Activated T-cell treated with anti-CD3 and anti-CD28 coated beads, Interleukin-2, amount 50 U/mL, for 24 hours (primary cell): ENCODE measurements around the gene JUND.

Experiments used
- DNase-seq: peaks from one replicate; pipeline ENCODE4 v3.0.0-alpha.2; 2020
- H3K27ac Mint-ChIP-seq: 2 replicates; pipeline ENCODE4 v1.8.0; 2020; ENCODE audit warnings: mild to moderate bottlenecking, mixed read lengths
- H3K27me3 Mint-ChIP-seq: 2 replicates; pipeline ENCODE4 v1.8.0; 2020; ENCODE audit warnings: mixed read lengths
- H3K36me3 Mint-ChIP-seq: 2 replicates; pipeline ENCODE4 v1.8.0; 2020; ENCODE audit warnings: low read depth, mixed read lengths
- H3K4me1 Mint-ChIP-seq: 2 replicates; pipeline ENCODE4 v1.8.0; 2020; ENCODE audit warnings: low read depth, mixed read lengths
- H3K4me3 Mint-ChIP-seq: 2 replicates; pipeline ENCODE4 v1.8.0; 2020; ENCODE audit warnings: mild to moderate bottlenecking, moderate library complexity, mixed read lengths
- H3K9me3 Mint-ChIP-seq: 2 replicates; pipeline ENCODE4 v1.8.0; 2020; ENCODE audit warnings: mixed read lengths

JUND gene

DNA sequence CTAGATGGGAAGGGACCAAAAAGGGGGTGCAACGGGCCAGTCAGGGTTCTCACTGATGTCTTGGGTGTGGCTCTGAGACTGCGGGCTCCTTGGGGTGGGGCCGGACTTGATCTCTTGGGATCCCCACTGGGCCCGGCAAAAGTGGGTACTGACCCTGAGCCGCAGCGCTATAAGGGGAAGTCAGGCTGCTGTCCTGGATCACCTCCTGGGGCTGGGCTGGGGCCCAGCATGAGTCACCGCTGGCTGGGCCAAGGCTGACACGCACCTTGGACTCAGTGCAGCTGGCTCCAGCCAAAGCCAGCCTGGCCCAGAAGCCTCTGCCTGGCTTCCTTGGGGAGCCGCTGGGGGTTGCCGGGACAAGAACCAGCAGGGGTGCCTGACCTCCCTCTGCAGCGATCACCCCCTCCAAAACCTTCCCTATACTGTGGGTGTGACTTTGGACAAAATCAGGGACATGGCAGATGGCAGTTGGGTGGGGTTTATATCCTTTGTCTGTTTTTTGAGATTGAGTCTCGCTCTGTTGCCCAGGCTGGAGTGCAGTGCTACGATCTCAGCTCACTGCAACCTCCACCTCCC lies 6.6 kb downstream of the JUND start:
- H3K36me3 Mint-ChIP-seq: peaks cover 47% of the 10 kb centered on the region
- H3K27me3 Mint-ChIP-seq: no peaks in the 10 kb centered on the region
- DNase-seq: no peak
- H3K9me3 Mint-ChIP-seq: no peaks in the 10 kb centered on the region
- H3K4me1 Mint-ChIP-seq: peaks cover 35% of the 10 kb centered on the region
- H3K4me3 Mint-ChIP-seq: no peak overlapping the region
- H3K27ac Mint-ChIP-seq: peak overlapping the region; percentile 82

DNA sequence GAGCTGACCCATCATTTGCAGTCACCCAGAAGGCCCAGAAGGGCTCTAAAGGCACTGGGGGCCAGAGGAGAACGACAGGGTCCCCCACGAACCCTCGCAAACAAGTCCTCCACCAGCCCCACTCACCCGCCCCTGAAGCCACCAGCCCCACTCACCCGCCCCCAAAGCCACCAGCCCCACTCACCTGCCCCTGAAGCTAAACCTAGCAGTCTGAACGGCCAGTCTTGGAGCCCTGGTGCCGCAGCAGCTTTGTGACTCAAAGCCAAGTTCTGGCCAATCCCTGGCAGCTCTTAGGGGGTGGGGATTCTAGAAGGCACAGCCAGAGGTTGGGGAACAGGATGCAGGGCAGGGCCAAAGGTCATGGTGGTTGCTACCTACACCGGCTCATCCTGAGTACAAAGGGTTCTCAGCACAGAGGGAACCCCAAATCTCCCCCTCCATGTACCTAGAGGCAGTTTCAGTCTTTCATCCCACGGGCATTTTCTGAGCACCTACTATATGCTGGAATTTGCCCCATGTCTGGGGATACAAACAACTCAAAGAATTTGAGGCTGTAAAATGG lies 7.1 kb downstream of the JUND start, which contains the start of gene IQCN:
IQCN (minus strand) TSS at position 234 of the 562 bp plus-strand sequence. CDS start 4,974 bp downstream, outside the sequence.
- H3K36me3 Mint-ChIP-seq: peaks cover 41% of the 10 kb centered on the region
- H3K4me1 Mint-ChIP-seq: peaks cover 33% of the 10 kb centered on the region
- H3K27me3 Mint-ChIP-seq: no peaks in the 10 kb centered on the region
- H3K9me3 Mint-ChIP-seq: no peaks in the 10 kb centered on the region
- DNase-seq: no peak
- H3K27ac Mint-ChIP-seq: peak within 1 kb of the TSS; percentile 82
- no peak within 1 kb of the TSS for H3K4me3 Mint-ChIP-seq

DNA sequence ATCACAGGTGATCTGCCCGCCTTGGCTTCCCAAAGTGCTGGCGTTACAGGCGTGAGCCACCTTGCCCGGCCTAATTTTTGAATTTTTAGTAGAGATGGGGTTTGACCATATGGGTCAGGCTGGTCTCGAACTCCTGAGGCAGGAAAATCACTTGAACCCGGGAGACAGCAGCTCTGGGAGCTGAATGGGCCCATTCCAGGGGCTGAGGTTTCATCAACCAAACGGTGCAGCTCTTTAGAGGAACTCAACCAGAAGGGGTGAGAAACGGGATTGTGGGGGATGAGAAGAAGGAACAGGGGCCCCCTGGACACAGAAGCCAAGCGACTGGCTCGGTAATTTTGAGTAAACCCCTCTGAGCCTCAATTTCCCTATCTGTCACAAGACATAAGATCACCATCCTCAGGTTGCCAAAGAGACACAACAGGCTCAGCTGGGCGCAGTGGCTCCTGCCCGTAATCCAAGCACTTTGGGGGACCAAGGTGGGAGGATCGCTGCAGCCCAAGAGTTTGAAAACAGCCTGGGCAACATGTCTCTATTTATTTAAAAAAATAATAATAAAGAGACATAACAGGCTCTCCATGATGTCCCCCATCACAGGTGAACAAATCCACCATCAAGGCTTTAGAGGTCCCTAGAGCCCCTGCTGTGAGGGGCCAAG lies 7.7 kb downstream of the JUND start:
- peaks cover 27% of the 10 kb centered on the region for H3K4me1 Mint-ChIP-seq
- no peaks in the 10 kb centered on the region for H3K9me3 Mint-ChIP-seq
- no peak overlapping the region for H3K4me3 Mint-ChIP-seq
- DNase-seq: no peak
- peaks cover 37% of the 10 kb centered on the region for H3K36me3 Mint-ChIP-seq
- no peaks in the 10 kb centered on the region for H3K27me3 Mint-ChIP-seq
- no peak overlapping the region for H3K27ac Mint-ChIP-seq

DNA sequence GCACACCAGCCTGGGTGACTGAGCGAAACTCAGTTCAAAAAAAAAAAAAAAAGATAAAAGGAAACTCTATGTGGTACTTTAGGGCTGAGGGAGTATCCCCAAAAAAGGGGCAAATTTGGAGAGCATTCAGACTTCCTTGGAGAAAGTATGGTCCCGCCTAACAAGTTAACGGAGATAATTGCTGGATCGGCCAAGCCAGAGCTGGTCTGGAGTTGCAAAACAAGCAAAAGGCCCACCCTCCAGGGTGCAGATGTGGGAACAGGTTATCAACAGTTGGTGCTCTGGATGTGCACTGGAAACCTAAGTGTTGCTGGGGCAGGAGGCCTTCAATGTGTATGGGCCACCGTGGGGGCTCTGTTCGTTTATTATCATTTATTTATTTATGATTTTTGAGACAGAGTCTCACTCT lies 10.0 kb downstream of the JUND start:
- Mint-ChIP-seq H3K4me1 (peaks cover 18% of the 10 kb centered on the region), H3K27ac (peak overlapping the region; percentile 29), H3K9me3 (no peaks in the 10 kb centered on the region)

DNA sequence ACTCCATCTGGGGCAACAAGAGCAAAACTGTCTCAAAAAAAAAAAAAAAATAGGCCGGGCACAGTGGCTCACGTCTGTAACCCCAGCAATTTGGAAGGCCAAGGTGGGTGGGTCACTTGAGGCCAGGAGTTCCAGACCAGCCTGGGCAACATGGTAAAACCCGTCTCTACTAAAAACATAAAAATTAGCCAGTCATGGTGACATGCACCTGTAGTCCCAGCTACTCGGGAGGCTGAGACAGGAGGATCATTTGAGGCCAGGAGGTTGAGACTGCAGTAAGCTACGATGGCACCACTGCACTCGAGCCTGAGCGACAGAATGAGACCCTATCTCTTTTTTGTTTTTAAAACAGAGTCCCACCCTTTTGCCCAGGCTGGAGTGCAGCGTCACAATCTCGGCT lies 11.1 kb downstream of the JUND start:
- Mint-ChIP-seq H3K4me3 (no peak overlapping the region), H3K4me1 (peaks cover 11% of the 10 kb centered on the region), H3K27ac (no peak overlapping the region), H3K36me3 (peaks cover 26% of the 10 kb centered on the region), H3K27me3 (no peaks in the 10 kb centered on the region), H3K9me3 (no peaks in the 10 kb centered on the region)
- no peak for DNase-seq

More for the DNA sequence above, 10.0 kb downstream of the JUND start:
- H3K36me3 Mint-ChIP-seq: peaks cover 29% of the 10 kb centered on the region
- H3K4me3 Mint-ChIP-seq: no peak overlapping the region
- no peaks in the 10 kb centered on the region for H3K27me3 Mint-ChIP-seq
- DNase-seq: no peak

DNA sequence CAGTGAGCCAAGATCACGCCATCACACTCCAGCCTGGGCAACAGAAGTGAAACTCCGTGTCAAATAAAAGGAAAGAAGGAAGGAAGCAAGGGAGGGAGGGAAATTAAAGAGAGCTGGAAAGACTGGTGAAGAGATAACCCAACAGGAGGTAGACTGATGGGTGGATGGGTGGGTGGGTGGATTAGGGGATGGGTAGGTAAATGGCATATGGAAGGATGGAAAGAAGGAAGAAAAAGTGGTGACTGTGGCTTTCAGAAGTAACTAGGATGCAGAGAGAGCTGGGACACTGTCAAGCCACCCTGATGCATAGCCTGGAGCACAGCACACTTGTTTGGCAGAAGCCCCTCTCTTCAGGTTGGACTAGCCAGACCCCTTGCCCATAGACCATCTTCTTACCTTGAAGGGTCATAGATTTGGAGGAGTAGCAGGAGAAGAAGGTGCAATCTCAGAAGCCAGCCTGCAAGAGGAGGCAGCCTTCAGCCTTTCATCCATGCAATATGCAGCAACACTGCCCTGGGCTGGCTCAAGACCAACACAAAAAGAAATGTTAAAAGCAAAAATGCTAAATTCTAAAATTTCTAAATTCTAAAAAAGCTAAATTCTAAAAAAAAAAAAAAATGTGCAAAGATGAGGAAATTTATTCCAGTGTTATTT lies 12.2 kb downstream of the JUND start:
- Mint-ChIP-seq H3K36me3 (peaks cover 18% of the 10 kb centered on the region), H3K4me1 (no peaks in the 10 kb centered on the region), H3K27me3 (no peaks in the 10 kb centered on the region), H3K9me3 (no peaks in the 10 kb centered on the region), H3K27ac (no peak overlapping the region), H3K4me3 (no peak overlapping the region)
- DNase-seq: no peak

DNA sequence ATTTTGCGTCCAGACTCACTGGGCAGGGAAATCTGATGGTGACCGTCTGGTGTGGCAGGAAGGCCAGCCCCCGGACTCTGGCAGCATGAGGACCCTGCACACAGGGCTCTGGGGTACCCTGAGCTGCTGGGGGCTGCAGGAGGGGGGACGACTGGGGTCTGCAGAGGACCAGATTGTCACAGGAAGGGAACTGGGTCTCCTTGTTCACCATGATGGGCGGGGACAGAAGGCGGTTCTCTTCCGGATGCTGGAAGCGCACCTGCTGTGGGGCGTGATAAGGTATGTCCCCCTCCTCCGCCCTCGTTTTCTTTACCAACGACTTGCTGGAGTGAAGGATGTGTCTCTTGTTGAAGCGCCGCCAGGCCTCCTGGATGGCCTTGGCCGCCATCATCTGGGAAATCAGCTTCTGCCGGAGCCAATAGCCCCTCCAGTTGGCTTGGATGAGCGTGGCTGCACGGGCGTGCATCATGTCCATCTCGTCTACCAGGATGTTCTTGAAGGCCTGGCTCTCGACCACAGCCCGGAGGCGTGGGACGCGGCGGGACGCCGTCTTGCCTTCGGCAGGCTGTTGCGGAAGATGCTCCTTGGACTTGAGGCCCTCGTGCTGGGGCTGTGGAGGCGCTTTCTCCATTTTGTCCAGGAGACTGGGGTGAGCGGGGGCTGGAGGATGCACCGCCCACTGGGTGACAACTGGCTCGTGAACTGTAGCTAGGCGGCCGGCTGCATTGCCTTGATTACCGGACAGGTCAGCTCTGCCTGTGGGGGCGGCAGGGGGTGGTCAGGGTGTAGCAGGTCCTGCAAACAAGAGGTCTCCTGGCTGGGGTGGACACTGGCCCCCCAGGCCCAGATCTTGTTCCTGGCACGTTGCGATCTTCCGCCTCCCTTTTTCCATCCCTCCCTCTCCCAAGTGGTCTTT lies 14.4 kb downstream of the JUND start:
- Mint-ChIP-seq H3K27ac (no peak overlapping the region), H3K36me3 (peaks cover 15% of the 10 kb centered on the region), H3K4me1 (no peaks in the 10 kb centered on the region), H3K4me3 (no peak overlapping the region), H3K9me3 (no peaks in the 10 kb centered on the region), H3K27me3 (no peaks in the 10 kb centered on the region)
- no peak for DNase-seq

DNA sequence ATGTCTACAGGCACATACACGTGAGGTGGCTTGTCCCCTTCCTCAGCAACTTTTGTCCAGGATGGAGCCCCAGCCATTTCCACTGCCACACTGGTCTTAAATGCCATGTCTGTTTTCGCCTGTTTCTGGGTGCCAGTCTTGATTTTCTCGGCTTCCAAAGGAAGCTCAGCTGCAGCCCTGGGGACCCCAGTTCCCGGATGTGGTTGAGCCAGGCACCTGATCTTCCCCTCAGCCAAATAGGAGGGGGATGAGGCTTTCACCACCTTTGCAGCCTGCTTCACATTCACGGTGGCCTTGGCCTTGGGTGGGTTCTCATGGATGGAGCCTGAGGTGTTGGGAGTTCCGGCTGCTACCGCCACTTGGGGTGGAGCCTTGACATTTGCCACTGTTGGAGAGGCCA lies 15.8 kb downstream of the JUND start:
- DNase-seq: no peak

DNA sequence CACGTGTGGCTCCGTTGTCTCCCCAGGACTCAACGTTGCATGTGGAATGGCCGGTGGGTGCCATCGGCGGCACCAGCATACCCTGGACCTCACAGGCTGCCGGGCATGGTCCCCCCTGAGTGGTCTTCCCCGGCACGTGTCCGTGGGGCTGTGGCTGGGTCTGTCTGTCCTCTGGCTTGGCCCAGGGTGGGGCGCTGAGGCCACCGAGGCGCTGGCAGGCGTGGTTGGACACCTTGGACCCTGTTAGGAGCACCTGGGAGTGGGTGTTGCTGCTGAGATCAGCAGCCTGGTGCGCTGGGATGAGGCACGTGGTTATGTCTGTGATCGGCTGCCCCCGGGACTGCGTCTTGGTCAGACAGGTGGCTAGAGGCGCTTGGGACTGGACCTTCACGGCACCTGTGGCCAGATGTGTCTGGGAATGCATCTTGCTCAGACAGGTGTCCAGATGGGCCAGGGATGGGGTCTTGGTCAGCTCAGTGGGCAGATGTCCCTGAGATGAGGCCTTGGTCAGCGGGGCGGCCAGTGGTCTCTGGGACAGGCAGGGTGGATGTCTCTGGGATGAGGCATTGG lies 16.4 kb downstream of the JUND start:
- peaks cover 15% of the 10 kb centered on the region for H3K36me3 Mint-ChIP-seq
- DNase-seq: no peak
- no peaks in the 10 kb centered on the region for H3K4me1 Mint-ChIP-seq
- no peak overlapping the region for H3K4me3 Mint-ChIP-seq
- H3K27ac Mint-ChIP-seq: no peak overlapping the region
- H3K9me3 Mint-ChIP-seq: no peaks in the 10 kb centered on the region
- no peaks in the 10 kb centered on the region for H3K27me3 Mint-ChIP-seq

More for the DNA sequence above, 15.8 kb downstream of the JUND start:
- H3K27me3 Mint-ChIP-seq: no peaks in the 10 kb centered on the region
- H3K36me3 Mint-ChIP-seq: peaks cover 15% of the 10 kb centered on the region
- no peak overlapping the region for H3K4me3 Mint-ChIP-seq
- no peaks in the 10 kb centered on the region for H3K4me1 Mint-ChIP-seq
- H3K9me3 Mint-ChIP-seq: no peaks in the 10 kb centered on the region
- H3K27ac Mint-ChIP-seq: no peak overlapping the region

DNA sequence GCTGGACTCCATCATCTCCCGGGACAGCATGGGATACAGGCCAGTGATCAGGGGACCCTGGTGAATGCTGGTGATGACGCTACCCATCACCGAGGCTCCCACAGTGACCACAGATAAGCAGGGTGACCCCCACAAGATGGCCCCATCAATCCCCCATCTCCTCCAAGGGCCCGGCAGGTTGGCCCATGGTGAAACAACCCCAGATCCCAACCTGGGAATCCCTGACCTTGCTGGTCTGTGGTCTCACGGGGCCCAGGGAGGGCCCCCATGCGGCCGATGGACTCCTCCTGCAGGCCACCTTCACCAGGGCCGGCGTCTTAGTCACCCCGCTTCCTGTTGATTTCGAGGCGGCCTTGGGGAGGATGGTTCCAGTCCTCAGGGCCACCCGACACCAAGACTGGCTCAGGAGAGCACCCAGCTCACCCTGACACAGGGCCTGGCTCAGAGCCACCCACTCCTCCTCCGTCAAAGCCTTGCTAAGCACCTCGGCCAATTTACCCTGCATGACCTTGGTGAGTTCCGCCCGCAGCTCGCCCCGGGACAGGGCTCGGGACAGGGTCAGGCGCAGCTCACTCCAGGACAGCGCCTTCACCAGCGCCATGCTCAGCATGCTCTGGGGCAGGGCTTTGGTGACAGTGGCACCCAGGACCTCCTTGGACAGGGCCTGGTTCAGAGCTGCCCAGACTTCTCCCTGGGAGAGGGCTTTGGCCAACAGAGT lies 17.1 kb downstream of the JUND start:
- Mint-ChIP-seq H3K36me3 (peaks cover 15% of the 10 kb centered on the region), H3K4me1 (no peaks in the 10 kb centered on the region), H3K9me3 (no peaks in the 10 kb centered on the region), H3K27ac (no peak overlapping the region), H3K27me3 (no peaks in the 10 kb centered on the region), H3K4me3 (no peak overlapping the region)
- DNase-seq: no peak

DNA sequence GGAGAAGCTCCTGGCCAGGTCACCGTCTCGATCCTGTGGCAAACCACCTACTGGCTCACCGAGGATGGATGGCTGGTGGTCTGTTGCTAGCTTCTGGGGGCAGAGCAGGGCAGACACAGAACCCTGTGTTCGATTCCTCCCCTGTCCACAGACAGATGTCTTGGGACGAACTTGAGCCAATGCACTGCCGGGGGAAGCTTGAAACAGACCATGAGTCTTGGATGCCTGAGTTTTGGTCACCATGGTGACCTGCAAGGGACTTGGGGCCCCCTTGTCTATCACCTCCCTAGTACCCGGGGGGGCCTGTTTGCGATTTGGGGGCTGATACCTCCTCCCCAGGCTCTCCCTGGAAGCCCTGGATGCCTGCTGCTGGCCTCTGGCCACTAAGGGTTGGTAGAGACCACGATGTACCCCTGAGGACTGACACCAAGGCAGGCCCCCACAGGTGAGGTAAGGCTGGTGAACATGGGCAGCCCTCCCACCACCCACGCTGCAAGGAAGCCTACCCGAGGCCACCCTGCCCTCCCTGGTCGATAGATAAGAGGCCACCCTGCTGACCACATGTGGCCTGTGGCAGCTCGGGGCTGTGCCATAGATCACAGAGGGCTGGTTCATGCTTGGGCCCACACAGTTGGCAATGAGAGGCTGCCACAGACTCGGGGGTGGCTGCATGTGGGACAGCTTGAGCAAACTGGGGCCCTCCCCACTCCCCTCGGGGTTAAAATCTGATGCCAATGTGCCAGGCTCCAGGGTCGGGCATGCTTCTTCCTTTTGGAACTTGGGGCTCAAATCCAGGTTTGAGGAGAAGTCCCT lies 17.9 kb downstream of the JUND start:
- no peak for DNase-seq
- no peak overlapping the region for H3K4me3 Mint-ChIP-seq
- H3K9me3 Mint-ChIP-seq: no peaks in the 10 kb centered on the region
- no peak overlapping the region for H3K27ac Mint-ChIP-seq
- peaks cover 13% of the 10 kb centered on the region for H3K36me3 Mint-ChIP-seq
- H3K27me3 Mint-ChIP-seq: no peaks in the 10 kb centered on the region
- H3K4me1 Mint-ChIP-seq: no peaks in the 10 kb centered on the region

DNA sequence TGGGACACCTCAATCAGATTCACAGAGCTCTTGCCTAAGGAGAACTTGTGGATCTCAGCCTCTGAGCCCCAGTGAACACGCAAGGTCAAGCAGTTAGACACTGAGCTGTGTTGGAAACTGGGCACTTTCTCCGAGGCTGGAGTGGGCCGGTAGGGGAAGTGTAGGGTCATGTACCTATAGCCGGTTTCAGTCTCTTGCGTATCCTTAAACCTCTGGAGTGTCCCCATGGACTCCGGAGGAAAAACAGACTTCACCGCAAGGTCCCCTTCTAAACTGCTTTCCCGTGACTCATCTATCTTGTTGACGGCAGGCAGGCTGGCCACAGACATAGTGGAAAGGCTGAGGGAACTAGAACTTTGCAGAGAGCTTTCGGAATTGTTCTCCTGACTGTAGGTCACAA lies 18.5 kb downstream of the JUND start:
- Mint-ChIP-seq H3K36me3 (peaks cover 13% of the 10 kb centered on the region), H3K9me3 (no peaks in the 10 kb centered on the region), H3K4me1 (no peaks in the 10 kb centered on the region), H3K27ac (no peak overlapping the region), H3K27me3 (no peaks in the 10 kb centered on the region), H3K4me3 (no peak overlapping the region)
- DNase-seq: no peak

DNA sequence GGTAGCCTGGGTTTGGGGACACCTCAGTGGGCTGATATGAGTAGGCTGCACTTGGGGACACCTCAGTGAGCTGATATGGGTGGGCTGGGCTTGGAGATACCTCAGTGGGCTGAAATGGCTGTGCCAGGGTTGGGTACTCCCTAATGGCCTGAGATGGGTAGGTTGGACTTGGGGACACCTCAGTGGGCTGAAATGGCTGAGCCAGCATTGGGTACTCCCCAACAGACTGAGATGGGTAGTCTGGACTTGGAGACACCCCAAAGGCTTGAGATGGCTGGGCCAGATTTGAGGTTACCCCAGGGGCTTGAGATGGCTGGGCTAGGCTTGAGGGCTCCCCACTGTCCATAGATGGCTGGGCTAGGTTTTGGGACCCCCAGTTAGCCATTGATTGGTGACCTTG lies 19.3 kb downstream of the JUND start:
- Mint-ChIP-seq H3K4me1 (no peaks in the 10 kb centered on the region), H3K27me3 (no peaks in the 10 kb centered on the region), H3K4me3 (no peak overlapping the region), H3K9me3 (no peaks in the 10 kb centered on the region), H3K36me3 (peaks cover 11% of the 10 kb centered on the region), H3K27ac (no peak overlapping the region)
- DNase-seq: no peak
